WTC11 (cell line): ENCODE data around the gene AKT1. TPM values are rescaled to one million over a fixed set of nuclear protein-coding genes. Genes with fewer than 3 reads are reported as not detected.

Source experiments
- ATAC-seq: fragments of 200-7000 bp; cut with Tn5 transposase; 2 replicates; pipeline ENCODE4 v1.10.0; 2021; ENCODE audit warnings: mild to moderate bottlenecking, moderate library complexity
- CTCF ChIA-PET: fragments of 300-600 bp; sonication (Branson Sonifier 250); formaldehyde crosslinking; loops from one replicate; lab custom pipeline; 2021; ENCODE audit warnings: antibody characterized with exemption; lab: Charles Lee
- POLR2A ChIA-PET: fragments of 350-600 bp; sonication (Branson Sonifier 250); formaldehyde crosslinking; loops from one replicate; lab custom pipeline; 2021; ENCODE audit warnings: antibody characterized with exemption; lab: Charles Lee
- DNase-seq: peaks from one replicate; pipeline ENCODE4 v3.0.0; 2021; ENCODE audit warnings: low spot score
- H3K27ac Mint-ChIP-seq: 2 replicates; pipeline ENCODE4 v1.8.0; 2021; ENCODE audit warnings: mixed read lengths
- H3K27me3 Mint-ChIP-seq: 2 replicates; pipeline ENCODE4 v1.8.0; 2021; ENCODE audit warnings: low read depth, mild to moderate bottlenecking, moderate library complexity, mixed read lengths
- H3K36me3 Mint-ChIP-seq: 2 replicates; pipeline ENCODE4 v1.8.0; 2021; ENCODE audit warnings: mixed read lengths
- H3K4me1 Mint-ChIP-seq: 2 replicates; pipeline ENCODE4 v1.8.0; 2022; ENCODE audit warnings: mixed read lengths
- H3K4me3 Mint-ChIP-seq: 2 replicates; pipeline ENCODE4 v1.8.0; 2021; ENCODE audit warnings: mild to moderate bottlenecking, moderate library complexity, mixed read lengths
- H3K9me3 Mint-ChIP-seq: 2 replicates; pipeline ENCODE4 v1.8.0; 2021; ENCODE audit warnings: mixed read lengths
- FOXP1 ChIP-seq: sonication (generic); formaldehyde crosslinking; IDR thresholded peaks from 2 replicates; pipeline ENCODE4 v1.8.0; 2022; ENCODE audit warnings: missing genetic modification reagents, mild to moderate bottlenecking, moderate library complexity, borderline replicate concordance
- GTF2I ChIP-seq: fragments of 250-450 bp; sonication (Bioruptor Pico); conservative IDR thresholded peaks from 2 replicates; pipeline ENCODE4 v1.4.0; 2021; ENCODE audit warnings: mild to moderate bottlenecking
- IRF2 ChIP-seq: sonication (generic); formaldehyde crosslinking; IDR thresholded peaks from 2 replicates; pipeline ENCODE4 v1.8.0; 2022; ENCODE audit warnings: low read depth, missing genetic modification reagents, borderline replicate concordance
- JAZF1 ChIP-seq: fragments of 250-450 bp; sonication (Bioruptor Pico); IDR thresholded peaks from 2 replicates; pipeline ENCODE4 v1.9.0; 2021; ENCODE audit warnings: moderate library complexity, mild to moderate bottlenecking, inconsistent platforms
- KAT7 ChIP-seq: sonication (generic); formaldehyde crosslinking; IDR thresholded peaks from 2 replicates; pipeline ENCODE4 v1.8.1; 2023; ENCODE audit warnings: missing genetic modification reagents, mild to moderate bottlenecking, borderline replicate concordance
- MYBL2 ChIP-seq: sonication (generic); formaldehyde crosslinking; IDR thresholded peaks from 2 replicates; pipeline ENCODE4 v1.8.1; 2023; ENCODE audit warnings: mild to moderate bottlenecking, moderate library complexity, missing genetic modification reagents
- SOX15 ChIP-seq: fragments of 250-450 bp; sonication (Bioruptor Pico); IDR thresholded peaks from 2 replicates; pipeline ENCODE4 v1.9.0; 2021; ENCODE audit warnings: mild to moderate bottlenecking
- SP1 ChIP-seq: sonication (generic); formaldehyde crosslinking; conservative IDR thresholded peaks from 2 replicates; pipeline ENCODE4 v1.8.1; 2022; ENCODE audit warnings: missing genetic modification reagents
- total RNA-seq: library from RNA; stranded (reverse); gene quantifications from 3 replicates; pipeline ENCODE4 v1.2.3, GENCODE V29; 2021
- TF ChIP-seq, protein P1 (sequence below): fragments of 250-450 bp; sonication (Bioruptor Pico); IDR thresholded peaks from 2 replicates; pipeline ENCODE4 v1.8.0; 2021; ENCODE audit warnings: mild to moderate bottlenecking
- TF ChIP-seq, protein P2 (sequence below): sonication (generic); formaldehyde crosslinking; IDR thresholded peaks from 2 replicates; pipeline ENCODE4 v1.8.1; 2023; ENCODE audit warnings: mild to moderate bottlenecking, missing genetic modification reagents, borderline replicate concordance
- TF ChIP-seq, protein P3 (sequence below): sonication (generic); formaldehyde crosslinking; IDR thresholded peaks from 2 replicates; pipeline ENCODE4 v1.8.0; 2023; ENCODE audit warnings: missing genetic modification reagents, mild to moderate bottlenecking, borderline replicate concordance
- TF ChIP-seq, protein P4 (sequence below): sonication (generic); formaldehyde crosslinking; IDR thresholded peaks from 2 replicates; pipeline ENCODE4 v1.8.1; 2022; ENCODE audit warnings: mild to moderate bottlenecking, moderate library complexity, missing genetic modification reagents
- TF ChIP-seq, protein P5 (sequence below): sonication (generic); formaldehyde crosslinking; IDR thresholded peaks from 2 replicates; pipeline ENCODE4 v1.8.1; 2022; ENCODE audit warnings: missing genetic modification reagents, borderline replicate concordance
- TF ChIP-seq, protein P6 (sequence below): fragments of 250-450 bp; sonication (Bioruptor Pico); IDR thresholded peaks from 2 replicates; pipeline ENCODE4 v1.9.0; 2021; ENCODE audit warnings: mild to moderate bottlenecking

The AKT1 gene
- total RNA-seq, 1 experiment from 2014 or later = 121 TPM

DNA sequence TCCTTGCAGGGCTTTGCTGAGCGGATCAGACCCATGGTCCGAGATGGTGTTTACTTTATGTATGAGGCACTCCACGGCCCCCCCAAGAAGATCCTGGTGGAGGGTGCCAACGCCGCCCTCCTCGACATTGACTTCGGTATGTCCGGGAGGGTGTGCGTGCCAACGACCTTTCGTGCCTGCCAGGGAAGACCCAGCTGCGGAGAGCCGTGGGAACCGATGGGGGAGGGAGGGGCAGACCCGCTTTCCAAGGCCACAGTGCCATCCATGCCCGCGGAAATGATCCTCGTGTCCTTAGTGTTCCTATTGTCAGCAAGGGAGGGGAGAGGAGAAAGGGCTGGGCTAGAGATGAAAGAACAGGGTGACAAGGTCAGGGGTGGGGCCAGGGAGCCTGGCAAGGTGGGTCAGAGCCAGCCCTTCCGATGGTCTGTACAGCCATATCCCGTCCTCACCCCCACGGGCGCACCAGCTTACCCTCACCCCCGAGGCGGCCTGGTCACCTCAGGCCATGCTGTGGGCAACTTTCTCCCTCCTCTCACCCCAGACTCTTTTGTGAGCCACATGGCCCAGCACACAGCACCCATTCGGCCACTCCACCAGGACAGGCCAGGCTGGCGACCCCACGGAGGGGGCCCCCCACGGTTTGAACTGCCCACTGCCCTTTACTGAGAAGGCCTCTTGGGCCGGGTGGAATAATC is 54.3 kb downstream of the AKT1 start:
- Mint-ChIP-seq H3K27ac (no peak overlapping the region), H3K36me3 (peaks cover 2% of the 10 kb centered on the region; the same call in 1 of the 2 replicates), H3K4me3 (no peak overlapping the region), H3K9me3 (no peaks in the 10 kb centered on the region), H3K4me1 (no peaks in the 10 kb centered on the region), H3K27me3 (no peaks in the 10 kb centered on the region)
- ChIA-PET POLR2A (no interaction called here), CTCF (no interaction called here)
- DNase-seq = no peak
- TF ChIP-seq KAT7 (CRISPR knock-in tag) = no peak
- TF ChIP-seq IRF2 (CRISPR knock-in tag) = no peak
- TF ChIP-seq MYBL2 = no peak
- TF ChIP-seq JAZF1 = no peak
- no peak for TF ChIP-seq SP1 (CRISPR knock-in tag)
- TF ChIP-seq SOX15 (CRISPR knock-in tag) = no peak
- TF ChIP-seq, protein P1, sequence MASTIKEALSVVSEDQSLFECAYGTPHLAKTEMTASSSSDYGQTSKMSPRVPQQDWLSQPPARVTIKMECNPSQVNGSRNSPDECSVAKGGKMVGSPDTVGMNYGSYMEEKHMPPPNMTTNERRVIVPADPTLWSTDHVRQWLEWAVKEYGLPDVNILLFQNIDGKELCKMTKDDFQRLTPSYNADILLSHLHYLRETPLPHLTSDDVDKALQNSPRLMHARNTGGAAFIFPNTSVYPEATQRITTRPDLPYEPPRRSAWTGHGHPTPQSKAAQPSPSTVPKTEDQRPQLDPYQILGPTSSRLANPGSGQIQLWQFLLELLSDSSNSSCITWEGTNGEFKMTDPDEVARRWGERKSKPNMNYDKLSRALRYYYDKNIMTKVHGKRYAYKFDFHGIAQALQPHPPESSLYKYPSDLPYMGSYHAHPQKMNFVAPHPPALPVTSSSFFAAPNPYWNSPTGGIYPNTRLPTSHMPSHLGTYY (CRISPR knock-in tag) = no peak
- TF ChIP-seq, protein P2, sequence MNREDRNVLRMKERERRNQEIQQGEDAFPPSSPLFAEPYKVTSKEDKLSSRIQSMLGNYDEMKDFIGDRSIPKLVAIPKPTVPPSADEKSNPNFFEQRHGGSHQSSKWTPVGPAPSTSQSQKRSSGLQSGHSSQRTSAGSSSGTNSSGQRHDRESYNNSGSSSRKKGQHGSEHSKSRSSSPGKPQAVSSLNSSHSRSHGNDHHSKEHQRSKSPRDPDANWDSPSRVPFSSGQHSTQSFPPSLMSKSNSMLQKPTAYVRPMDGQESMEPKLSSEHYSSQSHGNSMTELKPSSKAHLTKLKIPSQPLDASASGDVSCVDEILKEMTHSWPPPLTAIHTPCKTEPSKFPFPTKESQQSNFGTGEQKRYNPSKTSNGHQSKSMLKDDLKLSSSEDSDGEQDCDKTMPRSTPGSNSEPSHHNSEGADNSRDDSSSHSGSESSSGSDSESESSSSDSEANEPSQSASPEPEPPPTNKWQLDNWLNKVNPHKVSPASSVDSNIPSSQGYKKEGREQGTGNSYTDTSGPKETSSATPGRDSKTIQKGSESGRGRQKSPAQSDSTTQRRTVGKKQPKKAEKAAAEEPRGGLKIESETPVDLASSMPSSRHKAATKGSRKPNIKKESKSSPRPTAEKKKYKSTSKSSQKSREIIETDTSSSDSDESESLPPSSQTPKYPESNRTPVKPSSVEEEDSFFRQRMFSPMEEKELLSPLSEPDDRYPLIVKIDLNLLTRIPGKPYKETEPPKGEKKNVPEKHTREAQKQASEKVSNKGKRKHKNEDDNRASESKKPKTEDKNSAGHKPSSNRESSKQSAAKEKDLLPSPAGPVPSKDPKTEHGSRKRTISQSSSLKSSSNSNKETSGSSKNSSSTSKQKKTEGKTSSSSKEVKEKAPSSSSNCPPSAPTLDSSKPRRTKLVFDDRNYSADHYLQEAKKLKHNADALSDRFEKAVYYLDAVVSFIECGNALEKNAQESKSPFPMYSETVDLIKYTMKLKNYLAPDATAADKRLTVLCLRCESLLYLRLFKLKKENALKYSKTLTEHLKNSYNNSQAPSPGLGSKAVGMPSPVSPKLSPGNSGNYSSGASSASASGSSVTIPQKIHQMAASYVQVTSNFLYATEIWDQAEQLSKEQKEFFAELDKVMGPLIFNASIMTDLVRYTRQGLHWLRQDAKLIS = no peak
- no peak for TF ChIP-seq FOXP1 (CRISPR knock-in tag)
- TF ChIP-seq, protein P3, sequence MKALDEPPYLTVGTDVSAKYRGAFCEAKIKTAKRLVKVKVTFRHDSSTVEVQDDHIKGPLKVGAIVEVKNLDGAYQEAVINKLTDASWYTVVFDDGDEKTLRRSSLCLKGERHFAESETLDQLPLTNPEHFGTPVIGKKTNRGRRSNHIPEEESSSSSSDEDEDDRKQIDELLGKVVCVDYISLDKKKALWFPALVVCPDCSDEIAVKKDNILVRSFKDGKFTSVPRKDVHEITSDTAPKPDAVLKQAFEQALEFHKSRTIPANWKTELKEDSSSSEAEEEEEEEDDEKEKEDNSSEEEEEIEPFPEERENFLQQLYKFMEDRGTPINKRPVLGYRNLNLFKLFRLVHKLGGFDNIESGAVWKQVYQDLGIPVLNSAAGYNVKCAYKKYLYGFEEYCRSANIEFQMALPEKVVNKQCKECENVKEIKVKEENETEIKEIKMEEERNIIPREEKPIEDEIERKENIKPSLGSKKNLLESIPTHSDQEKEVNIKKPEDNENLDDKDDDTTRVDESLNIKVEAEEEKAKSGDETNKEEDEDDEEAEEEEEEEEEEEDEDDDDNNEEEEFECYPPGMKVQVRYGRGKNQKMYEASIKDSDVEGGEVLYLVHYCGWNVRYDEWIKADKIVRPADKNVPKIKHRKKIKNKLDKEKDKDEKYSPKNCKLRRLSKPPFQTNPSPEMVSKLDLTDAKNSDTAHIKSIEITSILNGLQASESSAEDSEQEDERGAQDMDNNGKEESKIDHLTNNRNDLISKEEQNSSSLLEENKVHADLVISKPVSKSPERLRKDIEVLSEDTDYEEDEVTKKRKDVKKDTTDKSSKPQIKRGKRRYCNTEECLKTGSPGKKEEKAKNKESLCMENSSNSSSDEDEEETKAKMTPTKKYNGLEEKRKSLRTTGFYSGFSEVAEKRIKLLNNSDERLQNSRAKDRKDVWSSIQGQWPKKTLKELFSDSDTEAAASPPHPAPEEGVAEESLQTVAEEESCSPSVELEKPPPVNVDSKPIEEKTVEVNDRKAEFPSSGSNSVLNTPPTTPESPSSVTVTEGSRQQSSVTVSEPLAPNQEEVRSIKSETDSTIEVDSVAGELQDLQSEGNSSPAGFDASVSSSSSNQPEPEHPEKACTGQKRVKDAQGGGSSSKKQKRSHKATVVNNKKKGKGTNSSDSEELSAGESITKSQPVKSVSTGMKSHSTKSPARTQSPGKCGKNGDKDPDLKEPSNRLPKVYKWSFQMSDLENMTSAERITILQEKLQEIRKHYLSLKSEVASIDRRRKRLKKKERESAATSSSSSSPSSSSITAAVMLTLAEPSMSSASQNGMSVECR (CRISPR knock-in tag) = no peak
- TF ChIP-seq, protein P4, sequence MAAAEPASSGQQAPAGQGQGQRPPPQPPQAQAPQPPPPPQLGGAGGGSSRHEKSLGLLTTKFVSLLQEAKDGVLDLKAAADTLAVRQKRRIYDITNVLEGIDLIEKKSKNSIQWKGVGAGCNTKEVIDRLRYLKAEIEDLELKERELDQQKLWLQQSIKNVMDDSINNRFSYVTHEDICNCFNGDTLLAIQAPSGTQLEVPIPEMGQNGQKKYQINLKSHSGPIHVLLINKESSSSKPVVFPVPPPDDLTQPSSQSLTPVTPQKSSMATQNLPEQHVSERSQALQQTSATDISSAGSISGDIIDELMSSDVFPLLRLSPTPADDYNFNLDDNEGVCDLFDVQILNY (CRISPR knock-in tag) = no peak
- TF ChIP-seq, protein P5, sequence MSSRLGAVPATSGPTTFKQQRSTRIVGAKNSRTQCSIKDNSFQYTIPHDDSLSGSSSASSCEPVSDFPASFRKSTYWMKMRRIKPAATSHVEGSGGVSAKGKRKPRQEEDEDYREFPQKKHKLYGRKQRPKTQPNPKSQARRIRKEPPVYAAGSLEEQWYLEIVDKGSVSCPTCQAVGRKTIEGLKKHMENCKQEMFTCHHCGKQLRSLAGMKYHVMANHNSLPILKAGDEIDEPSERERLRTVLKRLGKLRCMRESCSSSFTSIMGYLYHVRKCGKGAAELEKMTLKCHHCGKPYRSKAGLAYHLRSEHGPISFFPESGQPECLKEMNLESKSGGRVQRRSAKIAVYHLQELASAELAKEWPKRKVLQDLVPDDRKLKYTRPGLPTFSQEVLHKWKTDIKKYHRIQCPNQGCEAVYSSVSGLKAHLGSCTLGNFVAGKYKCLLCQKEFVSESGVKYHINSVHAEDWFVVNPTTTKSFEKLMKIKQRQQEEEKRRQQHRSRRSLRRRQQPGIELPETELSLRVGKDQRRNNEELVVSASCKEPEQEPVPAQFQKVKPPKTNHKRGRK (CRISPR knock-in tag) = no peak
- no peak for TF ChIP-seq GTF2I (CRISPR knock-in tag)
- TF ChIP-seq, protein P6, sequence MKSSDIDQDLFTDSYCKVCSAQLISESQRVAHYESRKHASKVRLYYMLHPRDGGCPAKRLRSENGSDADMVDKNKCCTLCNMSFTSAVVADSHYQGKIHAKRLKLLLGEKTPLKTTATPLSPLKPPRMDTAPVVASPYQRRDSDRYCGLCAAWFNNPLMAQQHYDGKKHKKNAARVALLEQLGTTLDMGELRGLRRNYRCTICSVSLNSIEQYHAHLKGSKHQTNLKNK (CRISPR knock-in tag) = no peak
- ATAC-seq = no peak
